G401 (cell line): ENCODE data around the gene MICAL3. TPM values are rescaled to one million over a fixed set of nuclear protein-coding genes. Genes with fewer than 3 reads are reported as not detected.

Source experiments
- DNase-seq: peaks from one replicate; pipeline ENCODE4 v3.0.0-alpha.2; 2015; ENCODE audit warnings: low spot score
- in situ Hi-C: cut with HindIII; loops from 2 replicates; pipeline ENCODE4 v1.10.0; 2016; ENCODE audit warnings: low sequenced_read_pairs, mixed read lengths
- total RNA-seq: library from RNA; depleted of rRNA; stranded (reverse); fragments of >200 nt; shearing (Covaris generic); gene quantifications from 2 replicates; pipeline ENCODE4 v1.2.3, GENCODE V29; 2014

MICAL3 gene
- total RNA-seq, 1 experiment from 2014 or later: 5.3 TPM

- in situ Hi-C loops: no loop called here
- no peak for DNase-seq
Measured at GRCh38 chr22:17853073-17853472, 171.3 kb downstream of the MICAL3 start.

GRCh38 chr22:17851759-17852158, 172.6 kb downstream of the MICAL3 start:
- DNase-seq: no peak
- in situ Hi-C loops: no loop called here

DNA sequence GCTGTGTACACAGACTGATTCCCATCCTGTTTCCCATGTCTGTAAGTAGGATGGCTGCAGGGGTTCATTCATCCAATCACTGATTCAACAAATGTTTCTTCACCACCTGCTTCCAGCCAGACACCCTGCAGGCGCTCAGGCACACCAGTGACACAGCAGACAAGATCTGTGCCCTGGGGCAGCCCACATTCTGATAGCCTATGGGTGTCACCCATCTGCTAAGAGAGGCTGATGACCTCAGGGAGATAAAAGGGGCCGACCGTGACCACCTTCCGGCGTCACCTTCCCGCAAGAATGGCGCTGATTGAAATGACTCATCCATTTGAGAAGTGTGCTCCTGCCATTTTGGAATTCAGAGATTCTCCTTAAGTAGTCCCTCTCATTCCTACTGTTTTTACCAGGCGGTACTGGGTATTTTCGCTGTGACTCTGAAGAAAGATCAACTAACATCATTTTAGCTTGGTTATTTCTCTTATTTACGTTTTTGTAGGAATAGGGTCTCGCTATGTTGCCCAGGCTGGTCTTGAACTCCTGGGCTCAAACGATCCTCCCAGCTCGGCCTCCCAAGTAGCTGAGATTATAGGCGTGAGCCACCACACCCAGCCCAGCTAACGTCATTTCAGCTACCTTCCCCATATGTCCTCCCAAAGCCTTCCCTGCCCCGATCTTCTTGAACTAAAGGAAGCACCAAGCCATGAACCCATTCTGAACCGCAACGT, 176.8 kb downstream of the MICAL3 start:
- in situ Hi-C loops: no loop called here
- DNase-seq: peak; percentile 82

GRCh38 chr22:17846326-17846992, 177.9 kb downstream of the MICAL3 start:
- no peak for DNase-seq
- in situ Hi-C loops: no loop called here

GRCh38 chr22:17845790-17846189, 178.6 kb downstream of the MICAL3 start:
- in situ Hi-C loops: no loop called here
- peak; percentile 68 for DNase-seq

DNA sequence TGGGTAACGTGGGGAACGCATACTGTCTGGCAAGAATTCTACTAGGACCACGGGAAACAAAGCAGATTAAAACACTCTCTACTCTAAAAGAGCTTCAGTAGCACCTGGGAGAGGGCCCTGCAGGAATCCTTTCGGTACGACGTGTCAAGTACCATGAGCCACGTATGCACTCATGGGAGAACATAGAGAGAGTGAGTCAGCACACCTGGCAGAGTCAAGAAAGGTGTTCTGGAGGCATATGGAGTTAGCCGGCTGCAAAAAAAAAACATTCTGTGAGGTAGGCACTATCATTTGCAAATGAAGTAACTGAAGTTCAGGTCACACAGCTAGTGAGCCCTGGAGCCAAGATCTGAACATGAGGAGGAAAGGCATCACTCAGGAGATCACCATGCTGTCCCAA, 179.0 kb downstream of the MICAL3 start:
- in situ Hi-C loops: no loop called here

DNA sequence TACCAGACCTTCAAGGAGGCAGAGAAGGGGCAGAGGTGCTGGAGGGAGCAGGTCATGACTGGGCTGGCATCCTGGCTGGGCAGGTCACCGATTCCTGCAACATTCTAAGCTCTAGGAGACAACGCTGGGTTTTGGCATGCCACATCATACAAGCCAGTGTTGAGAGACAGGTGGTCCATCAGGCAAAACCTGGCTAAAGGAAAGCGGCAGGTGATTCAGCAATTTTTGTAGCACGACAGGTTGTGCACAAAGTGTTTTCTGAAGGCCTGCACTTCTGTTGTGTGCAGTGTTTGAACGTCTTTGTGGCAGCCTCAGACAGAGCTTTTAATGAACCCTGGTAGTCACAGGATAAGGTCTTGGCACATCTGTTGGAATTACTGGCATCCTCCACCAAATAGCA, 180.2 kb downstream of the MICAL3 start:
- peak; percentile 50 for DNase-seq
- in situ Hi-C loops: no loop called here

More for the DNA sequence above, 179.0 kb downstream of the MICAL3 start:
- DNase-seq: no peak

GRCh38 chr22:17842386-17842785, 182.0 kb downstream of the MICAL3 start:
- no peak for DNase-seq

GRCh38 chr22:17841836-17842235, 182.5 kb downstream of the MICAL3 start:
- in situ Hi-C loops: no loop called here
- no peak for DNase-seq

More at GRCh38 chr22:17842386-17842785, 182.0 kb downstream of the MICAL3 start:
- in situ Hi-C loops: no loop called here

- DNase-seq: no peak
- in situ Hi-C loops: no loop called here
Measured at GRCh38 chr22:17838180-17838865, 186.0 kb downstream of the MICAL3 start.

DNA sequence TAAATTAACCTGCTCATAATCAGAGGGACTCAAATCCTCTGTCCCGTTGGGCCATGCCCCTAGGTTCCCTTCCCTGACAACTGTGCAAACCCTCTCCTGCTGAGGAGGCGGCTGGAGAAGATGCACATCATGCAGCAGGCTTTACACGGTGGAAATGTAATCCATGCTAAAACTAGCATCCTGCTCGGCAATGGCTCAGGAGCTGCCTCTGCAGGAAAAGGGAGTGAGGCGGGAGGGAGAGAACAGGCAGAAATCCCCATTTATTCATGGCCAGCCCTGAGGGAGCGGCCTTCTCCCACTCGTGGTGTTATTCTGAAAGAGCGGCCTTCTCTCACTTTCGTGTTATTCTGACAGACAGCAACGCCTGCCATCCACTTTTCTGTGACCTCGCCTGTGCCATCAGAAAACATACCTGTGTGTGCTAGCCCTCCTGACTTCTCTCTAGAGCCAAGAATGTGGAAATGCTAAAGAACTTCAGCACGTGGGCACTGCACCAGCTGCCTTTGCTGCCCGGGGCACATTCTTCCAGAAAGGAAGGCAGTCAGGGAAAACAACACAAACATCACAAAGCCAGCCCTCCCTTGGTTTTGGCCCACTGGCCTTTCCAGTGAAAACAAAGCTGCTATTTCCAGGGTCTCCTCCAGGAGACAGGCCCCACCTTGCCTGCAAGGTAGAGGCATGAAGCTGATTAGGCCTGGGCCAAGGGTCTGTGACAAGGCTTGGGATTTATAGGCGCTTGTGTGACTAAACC, 187.2 kb downstream of the MICAL3 start:
- in situ Hi-C loops: no loop called here
- no peak for DNase-seq

DNA sequence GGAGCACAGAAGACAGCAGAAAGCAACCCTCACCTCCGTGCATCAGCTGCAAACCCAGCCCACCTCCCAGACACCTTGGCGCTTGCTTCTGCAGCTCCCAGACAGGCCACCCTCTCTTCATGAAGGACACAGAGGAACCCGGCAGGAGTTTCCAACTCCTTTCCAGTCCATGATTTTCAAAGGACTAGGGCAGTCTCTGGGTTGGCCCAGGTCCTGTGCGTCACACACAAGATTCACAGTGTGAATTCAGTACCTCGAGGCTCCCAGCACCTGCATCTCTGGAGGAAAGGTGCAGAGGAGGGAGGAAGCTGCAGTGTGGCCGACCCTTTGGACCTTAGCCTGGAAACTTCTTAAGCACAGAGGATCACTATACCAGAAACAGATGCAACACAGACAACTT, 189.1 kb downstream of the MICAL3 start:
- DNase-seq: no peak
- in situ Hi-C loops: no loop called here

DNA sequence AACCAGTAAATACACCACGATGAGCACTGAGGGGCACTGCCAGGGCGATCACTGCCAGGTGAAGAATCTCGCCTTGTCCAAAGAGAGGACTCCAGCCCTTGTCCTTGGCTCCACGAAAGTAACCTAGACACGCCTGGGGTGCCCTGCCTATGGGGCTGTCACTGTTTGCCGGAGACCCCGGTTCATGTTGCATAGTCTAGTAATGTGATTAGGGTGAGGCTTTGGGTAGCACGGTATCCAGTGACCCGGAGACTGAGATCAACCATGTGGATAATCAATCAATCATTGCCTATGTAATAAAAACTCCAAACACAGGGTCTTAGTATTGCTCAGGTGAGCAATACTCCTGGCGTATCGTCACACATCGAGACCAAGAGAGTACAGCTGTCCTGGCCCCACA, 190.9 kb downstream of the MICAL3 start:
- in situ Hi-C loops: no loop called here
- DNase-seq: no peak

- in situ Hi-C loops: no loop called here
Measured at GRCh38 chr22:17832665-17833064, 191.7 kb downstream of the MICAL3 start.

GRCh38 chr22:17831501-17832251, 192.7 kb downstream of the MICAL3 start:
- in situ Hi-C loops: no loop called here
- no peak for DNase-seq

More at GRCh38 chr22:17832665-17833064, 191.7 kb downstream of the MICAL3 start:
- DNase-seq: no peak

GRCh38 chr22:17830043-17830961, 194.1 kb downstream of the MICAL3 start:
- in situ Hi-C loops: no loop called here
- DNase-seq: peak; percentile 94

GRCh38 chr22:17829695-17830042, 194.7 kb downstream of the MICAL3 start:
- in situ Hi-C loops: no loop called here
- DNase-seq: no peak

DNA sequence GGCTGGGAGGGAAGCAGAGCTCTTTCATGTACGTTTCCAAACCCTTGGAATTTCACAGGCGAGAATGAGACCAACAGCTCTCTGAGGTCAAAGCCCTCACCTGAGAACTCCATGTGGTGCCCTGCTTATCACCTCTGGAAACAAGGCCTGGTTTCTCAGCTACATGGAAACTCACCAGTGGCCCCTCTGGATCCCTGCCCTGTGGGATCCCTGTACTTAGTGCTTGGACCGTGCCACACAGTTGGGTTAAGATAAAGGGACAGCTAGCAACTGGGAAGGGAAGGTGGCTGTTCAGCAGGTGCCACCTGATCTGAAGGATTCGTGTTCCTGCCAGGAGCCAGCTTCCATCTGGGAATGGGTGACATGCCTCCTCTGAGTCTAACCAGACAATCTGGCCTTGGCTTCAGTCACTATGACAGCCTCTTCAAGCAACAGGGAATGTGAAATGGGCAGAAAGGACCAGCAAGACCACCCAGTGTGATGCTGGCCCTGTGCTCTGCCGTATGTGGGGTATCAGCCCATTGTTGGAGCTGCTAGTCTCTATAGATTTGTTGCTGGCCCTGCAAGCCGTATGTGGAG, 195.8 kb downstream of the MICAL3 start:
- in situ Hi-C loops: no loop called here

More for the DNA sequence above, 195.8 kb downstream of the MICAL3 start:
- peak; percentile 87 for DNase-seq
